ENCODE measurements around the gene ENTR1.

ENTR1 gene

DNA sequence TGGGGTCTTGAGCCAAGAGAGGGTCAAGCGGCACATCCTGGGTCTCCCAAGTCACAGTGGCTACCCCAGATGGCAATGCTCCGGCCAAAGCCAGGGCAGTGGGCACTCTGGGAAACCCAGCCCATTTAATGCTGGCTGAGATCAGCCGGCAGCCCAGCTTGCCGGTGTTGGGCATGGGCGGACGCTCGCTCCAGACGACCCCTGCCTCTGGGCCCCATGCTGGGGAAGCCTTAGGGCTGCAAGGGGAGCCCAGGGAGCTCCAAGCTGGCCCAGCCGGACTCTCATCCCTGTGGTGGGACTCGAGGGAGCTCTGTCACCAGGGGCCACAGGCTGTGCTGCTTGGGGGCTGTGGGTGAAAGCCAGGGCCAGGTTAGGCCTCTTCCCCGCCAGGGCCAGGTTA lies 31.0 kb downstream of the ENTR1 start:
- TF ChIP-seq NFIC (IDR thresholded peaks at IDR 0.05), result no peak

- TF ChIP-seq ZBTB7A (IDR thresholded peaks at IDR 0.05; ENCODE audit: low read depth), result no peak
Observed at GRCh38 chr9:136379003-136379287, 31.5 kb downstream of the ENTR1 start.

GRCh38 chr9:136378170-136379002 lies 32.0 kb downstream of the ENTR1 start:
- no peak for TF ChIP-seq CREB1 (IDR thresholded peaks at IDR 0.05; ENCODE audit: low read depth)
- TF ChIP-seq ZBTB7A (IDR thresholded peaks at IDR 0.05; ENCODE audit: low read depth), result no peak
- TF ChIP-seq EP300 (IDR thresholded peaks at IDR 0.05; ENCODE audit: borderline replicate concordance), result no peak
- TF ChIP-seq NFIC (IDR thresholded peaks at IDR 0.05), result no peak
- TF ChIP-seq REST (IDR thresholded peaks at IDR 0.05; ENCODE audit: low read depth), result no peak

GRCh38 chr9:136377341-136378169 lies 32.9 kb downstream of the ENTR1 start:
- TF ChIP-seq NFIC (IDR thresholded peaks at IDR 0.05) (no peak), RAD21 (IDR thresholded peaks at IDR 0.05; ENCODE audit: low read depth) (no peak), CREB1 (IDR thresholded peaks at IDR 0.05; ENCODE audit: low read depth) (no peak), TAF1 (IDR thresholded peaks at IDR 0.05; ENCODE audit: low read depth) (no peak), USF1 (IDR thresholded peaks at IDR 0.05) (no peak), TCF12 (IDR thresholded peaks at IDR 0.05; ENCODE audit: low read depth) (no peak), FOXM1 (IDR thresholded peaks at IDR 0.05; ENCODE audit: borderline replicate concordance, low read depth) (no peak), REST (IDR thresholded peaks at IDR 0.05; ENCODE audit: low read depth) (no peak), TEAD4 (IDR thresholded peaks at IDR 0.05) (no peak), ZBTB7A (IDR thresholded peaks at IDR 0.05; ENCODE audit: low read depth) (no peak), EP300 (IDR thresholded peaks at IDR 0.05; ENCODE audit: borderline replicate concordance) (no peak), EGR1 (IDR thresholded peaks at IDR 0.05) (no peak), YY1 (IDR thresholded peaks at IDR 0.05; ENCODE audit: low read depth) (no peak)
- TF ChIP-seq, protein P1, sequence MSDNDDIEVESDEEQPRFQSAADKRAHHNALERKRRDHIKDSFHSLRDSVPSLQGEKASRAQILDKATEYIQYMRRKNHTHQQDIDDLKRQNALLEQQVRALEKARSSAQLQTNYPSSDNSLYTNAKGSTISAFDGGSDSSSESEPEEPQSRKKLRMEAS (IDR thresholded peaks at IDR 0.05), result no peak

- TF ChIP-seq RAD21 (IDR thresholded peaks at IDR 0.05; ENCODE audit: low read depth), result no peak
- TF ChIP-seq TEAD4 (IDR thresholded peaks at IDR 0.05), result no peak
- TF ChIP-seq USF1 (IDR thresholded peaks at IDR 0.05), result no peak
- TF ChIP-seq YY1 (IDR thresholded peaks at IDR 0.05; ENCODE audit: low read depth), result no peak
- TF ChIP-seq EP300 (IDR thresholded peaks at IDR 0.05; ENCODE audit: borderline replicate concordance), result no peak
Observed at GRCh38 chr9:136376457-136376856, 34.0 kb downstream of the ENTR1 start.

GRCh38 chr9:136375096-136375495 lies 35.3 kb downstream of the ENTR1 start:
- TF ChIP-seq RAD21 (IDR thresholded peaks at IDR 0.05; ENCODE audit: low read depth), result no peak
- no peak for TF ChIP-seq REST (IDR thresholded peaks at IDR 0.05; ENCODE audit: low read depth)
- no peak for TF ChIP-seq TCF12 (IDR thresholded peaks at IDR 0.05; ENCODE audit: low read depth)
- TF ChIP-seq CREB1 (IDR thresholded peaks at IDR 0.05; ENCODE audit: low read depth), result no peak
- no peak for TF ChIP-seq EP300 (IDR thresholded peaks at IDR 0.05; ENCODE audit: borderline replicate concordance)
- TF ChIP-seq ZBTB7A (IDR thresholded peaks at IDR 0.05; ENCODE audit: low read depth), result no peak
- TF ChIP-seq CEBPB (IDR thresholded peaks at IDR 0.05), result no peak
- TF ChIP-seq EGR1 (IDR thresholded peaks at IDR 0.05), result no peak
- TF ChIP-seq YY1 (IDR thresholded peaks at IDR 0.05; ENCODE audit: low read depth), result no peak
- TF ChIP-seq FOXM1 (IDR thresholded peaks at IDR 0.05; ENCODE audit: borderline replicate concordance, low read depth), result no peak
- no peak for TF ChIP-seq NFIC (IDR thresholded peaks at IDR 0.05)
- TF ChIP-seq, protein P1 (IDR thresholded peaks at IDR 0.05), result no peak
- no peak for TF ChIP-seq USF1 (IDR thresholded peaks at IDR 0.05)
- TF ChIP-seq TEAD4 (IDR thresholded peaks at IDR 0.05), result no peak
- no peak for TF ChIP-seq TAF1 (IDR thresholded peaks at IDR 0.05; ENCODE audit: low read depth)

All from Ishikawa (cell line).